ENCODE measurements around the gene SUCO. TPM values are rescaled to one million over a fixed set of nuclear protein-coding genes. Genes with fewer than 3 reads are reported as not detected.

SUCO gene
- total RNA-seq, 1 donor from 2014 or later: 37.4 TPM

GRCh38 chr1:172533513-172534151 lies 682 bp downstream of the SUCO start:
- Histone ChIP-seq H3K4me3 (ENCODE audit: low read depth, low read length) (peak overlapping the region; percentile 55), H3K36me3 (ENCODE audit: control insufficient read depth, insufficient read depth, low read length) (no peaks in the 10 kb centered on the region), H3K27me3 (ENCODE audit: control insufficient read depth, insufficient read depth, low read length) (no peaks in the 10 kb centered on the region)
- no peak for DNase-seq (ENCODE audit: low read depth)
- TF ChIP-seq CTCF (IDR thresholded peaks at IDR 0.05; ENCODE audit: insufficient read depth, low read length, poor library complexity, severe bottlenecking): no peak

DNA sequence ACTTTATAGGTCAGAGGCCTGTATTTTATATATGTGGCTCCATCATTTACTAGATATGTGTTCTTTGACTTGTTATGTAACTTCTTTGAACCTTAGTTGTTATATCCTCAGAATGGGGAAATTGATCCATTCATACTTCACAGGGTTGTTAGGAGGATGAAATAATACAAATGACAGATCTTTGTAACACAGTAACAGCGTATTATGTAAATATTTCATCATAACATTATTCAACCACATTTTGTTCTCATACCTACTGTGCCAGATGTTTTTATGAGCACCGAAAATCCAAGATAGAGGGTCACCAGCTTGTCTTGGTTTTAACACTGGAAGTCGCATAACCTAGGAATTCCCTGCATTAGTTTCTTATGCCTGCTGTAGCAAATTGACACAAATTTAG lies 3.3 kb downstream of the SUCO start:
- Histone ChIP-seq H3K27me3 (ENCODE audit: control insufficient read depth, insufficient read depth, low read length) (no peaks in the 10 kb centered on the region), H3K4me3 (ENCODE audit: low read depth, low read length) (no peak overlapping the region), H3K36me3 (ENCODE audit: control insufficient read depth, insufficient read depth, low read length) (no peaks in the 10 kb centered on the region)
- DNase-seq (ENCODE audit: low read depth): no peak
- no peak for TF ChIP-seq CTCF (IDR thresholded peaks at IDR 0.05; ENCODE audit: insufficient read depth, low read length, poor library complexity, severe bottlenecking)

- no peak for TF ChIP-seq CTCF (IDR thresholded peaks at IDR 0.05; ENCODE audit: insufficient read depth, low read length, poor library complexity, severe bottlenecking)
- no peak overlapping the region for H3K4me3 ChIP-seq (ENCODE audit: low read depth, low read length)
Observed at GRCh38 chr1:172537366-172537765, 4.4 kb downstream of the SUCO start.

DNA sequence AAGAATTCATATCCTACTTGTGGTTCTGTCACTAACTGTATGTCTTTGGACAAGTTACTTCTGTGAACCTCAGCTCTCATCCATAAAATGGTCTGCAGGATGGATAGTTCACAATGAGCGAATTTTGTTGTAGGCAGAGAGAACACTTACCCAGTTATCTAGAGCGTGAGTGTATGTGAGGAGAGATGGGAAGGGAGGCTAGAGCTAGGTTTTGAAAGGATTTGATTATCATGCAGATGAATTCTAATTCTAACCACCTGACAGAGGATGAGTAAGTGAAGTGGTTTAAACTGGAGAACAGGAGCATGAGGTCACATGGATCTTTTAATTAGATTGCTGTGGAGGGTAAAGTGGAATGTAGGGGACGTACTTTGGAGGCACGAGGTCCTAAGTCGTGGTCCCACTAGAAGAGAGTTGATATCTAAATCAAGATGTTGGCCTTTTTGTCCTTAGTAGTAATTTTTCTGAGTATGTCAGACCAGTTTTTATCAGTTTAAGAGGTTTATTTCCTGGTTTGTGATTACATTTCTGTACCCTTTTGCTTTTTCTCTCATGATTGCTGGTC lies 5.0 kb downstream of the SUCO start:
- H3K36me3 ChIP-seq (ENCODE audit: control insufficient read depth, insufficient read depth, low read length): no peaks in the 10 kb centered on the region
- no peak overlapping the region for H3K4me3 ChIP-seq (ENCODE audit: low read depth, low read length)
- TF ChIP-seq CTCF (IDR thresholded peaks at IDR 0.05; ENCODE audit: insufficient read depth, low read length, poor library complexity, severe bottlenecking): no peak
- no peak for DNase-seq (ENCODE audit: low read depth)
- H3K27me3 ChIP-seq (ENCODE audit: control insufficient read depth, insufficient read depth, low read length): no peaks in the 10 kb centered on the region

More at GRCh38 chr1:172537366-172537765, 4.4 kb downstream of the SUCO start:
- no peaks in the 10 kb centered on the region for H3K36me3 ChIP-seq (ENCODE audit: control insufficient read depth, insufficient read depth, low read length)
- DNase-seq (ENCODE audit: low read depth): no peak
- H3K27me3 ChIP-seq (ENCODE audit: control insufficient read depth, insufficient read depth, low read length): no peaks in the 10 kb centered on the region

GRCh38 chr1:172540635-172541034 lies 7.7 kb downstream of the SUCO start:
- Histone ChIP-seq H3K27me3 (ENCODE audit: control insufficient read depth, insufficient read depth, low read length) (no peaks in the 10 kb centered on the region), H3K36me3 (ENCODE audit: control insufficient read depth, insufficient read depth, low read length) (no peaks in the 10 kb centered on the region), H3K4me3 (ENCODE audit: low read depth, low read length) (no peak overlapping the region)
- TF ChIP-seq CTCF (IDR thresholded peaks at IDR 0.05; ENCODE audit: insufficient read depth, low read length, poor library complexity, severe bottlenecking): no peak
- DNase-seq (ENCODE audit: low read depth): no peak
